ENCODE results near the gene USP2. TPM values are rescaled to one million over a fixed set of nuclear protein-coding genes. Genes with fewer than 3 reads are reported as not detected.
A peak's percentile ranks its signal among the peaks of the same experiment; 100 is the strongest.

USP2 gene
- total and polyA plus RNA-seq, 2 of the 8 experiments (the other 6 are each of a cell fraction or from before 2014, with no cell fraction given), result 2.2 to 6.9 TPM

DNA sequence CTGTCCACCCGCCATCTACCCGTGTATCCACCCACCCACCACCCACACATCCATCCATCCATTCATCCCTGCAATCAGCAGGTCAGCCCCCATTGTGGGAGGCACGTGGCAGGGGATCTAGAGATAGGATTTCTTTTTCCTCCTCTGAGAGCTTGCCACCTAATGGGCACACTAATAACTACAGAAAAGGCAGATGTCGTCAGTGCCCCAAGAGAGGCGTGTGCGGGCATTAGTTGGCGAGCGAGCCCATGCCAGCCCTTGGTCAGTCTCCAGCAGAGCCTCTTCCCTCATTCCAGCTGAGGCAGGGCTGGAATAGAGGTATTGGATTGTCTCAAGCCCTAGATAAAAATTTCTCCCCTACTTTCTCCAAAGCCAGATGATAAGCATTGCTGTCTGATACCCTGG is 9.7 kb downstream of the USP2 start:
- peaks cover 0 to 38% (median 24%) of the 10 kb centered on the region in 4 experiments; a peak in 6 of 7 replicates for H3K4me1 ChIP-seq (replicated peaks in 1 of 4; ENCODE audit: control insufficient read depth in 3 of 4, insufficient read depth in 4 of 4, low read length in 3 of 4)

More for the DNA sequence above, 9.7 kb downstream of the USP2 start:
- H4K91ac ChIP-seq (replicated peaks; ENCODE audit: insufficient read length, low read length), result no peak overlapping the region
- H2AK5ac ChIP-seq (ENCODE audit: low read depth, low read length), result no peak overlapping the region; the same call in 1 of the 2 replicates
- H3K56ac ChIP-seq (replicated peaks; ENCODE audit: insufficient read length, low read depth, low read length), result no peak overlapping the region
- H3K4me3 ChIP-seq (ENCODE audit: extremely low read depth in 1 of 4, insufficient read depth in 2 of 4, low read depth in 3 of 4, low read length in 4 of 4), result no peak overlapping the region
- 0 out of 2 replicates have a peak overlapping the region, but pooled peaks have one; percentile 72 for H2BK15ac ChIP-seq (ENCODE audit: low read length)
- ChIA-PET CTCF (ENCODE audit: partially characterized antibody) (interaction anchor here (1.2 to 26.3 kb wide), 8 partner anchors 12 to 166 kb away, joined by 3 to 474 read pairs (median 42); partner anchors contain the start of genes C1QTNF5, MFRP and USP2), POLR2A (ENCODE audit: partially characterized antibody) (interaction anchor here (1.0 to 6.6 kb wide), 2 partner anchors 10 to 28 kb away, joined by 3 to 32 read pairs; no protein-coding TSS in a partner anchor)
- no peak overlapping the region for H3K18ac ChIP-seq (ENCODE audit: extremely low read depth, low read length)
- no peak for DNase-seq (ENCODE audit: low read depth in 1 of 2, low spot score in 2 of 2)
- no peaks in the 10 kb centered on the region for H3K79me1 ChIP-seq (ENCODE audit: low read depth, low read length)
- TF ChIP-seq, protein P1, sequence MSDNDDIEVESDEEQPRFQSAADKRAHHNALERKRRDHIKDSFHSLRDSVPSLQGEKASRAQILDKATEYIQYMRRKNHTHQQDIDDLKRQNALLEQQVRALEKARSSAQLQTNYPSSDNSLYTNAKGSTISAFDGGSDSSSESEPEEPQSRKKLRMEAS (IDR thresholded peaks at IDR 0.05), result peak; percentile 40; the same call in 1 of the 2 replicates
- TF ChIP-seq RAD21 (IDR thresholded peaks at IDR 0.05 in 1 of 2, conservative IDR thresholded peaks at IDR 0.05 in 1 of 2; ENCODE audit: low read depth in 2 of 2, low read length in 2 of 2) (peak in 1 of 2 experiments; percentile 12; a peak in 2 of 4 replicates), CTCF (IDR thresholded peaks at IDR 0.05; ENCODE audit: control extremely low read depth in 1 of 3, insufficient read depth in 1 of 3, low read depth in 1 of 3, low read length in 3 of 3) (peak in 1 of 3 experiments; percentile 24; a peak in 1 of 4 replicates), TCF12 (IDR thresholded peaks at IDR 0.05; ENCODE audit: low read depth, low read length) (no peak)
- H3K23ac ChIP-seq (ENCODE audit: insufficient read length), result no peak overlapping the region
- H3K79me2 ChIP-seq (ENCODE audit: control insufficient read depth in 1 of 2, insufficient read depth in 2 of 2, low read length in 2 of 2), result no peaks in the 10 kb centered on the region
- H4K20me1 ChIP-seq (replicated peaks in 1 of 2; ENCODE audit: control insufficient read depth in 1 of 2, insufficient read depth in 2 of 2, low read length in 2 of 2), result peaks cover 0 to 5% of the 10 kb centered on the region in 2 experiments
- H3K9me3 ChIP-seq (ENCODE audit: insufficient read depth in 2 of 2, low read depth in 1 of 2, low read length in 1 of 2), result no peaks in the 10 kb centered on the region
- H2BK120ac ChIP-seq (replicated peaks; ENCODE audit: low read depth, low read length), result no peak overlapping the region
- no peak overlapping the region for H3K14ac ChIP-seq (ENCODE audit: insufficient read length)
- no peak overlapping the region for H3K4ac ChIP-seq (replicated peaks; ENCODE audit: insufficient read length, low read depth, low read length)
- no peak overlapping the region for H3K9ac ChIP-seq (replicated peaks in 1 of 4; ENCODE audit: extremely low read depth in 1 of 4, low read depth in 3 of 4, low read length in 3 of 4)
- H3K23me2 ChIP-seq (ENCODE audit: low read depth, low read length), result no peaks in the 10 kb centered on the region
- H3K36me3 ChIP-seq (ENCODE audit: control insufficient read depth in 2 of 4, insufficient read depth in 4 of 4, low read length in 3 of 4), result no peaks in the 10 kb centered on the region
- no peak overlapping the region for H2BK5ac ChIP-seq (ENCODE audit: low read depth, low read length)
- H2BK12ac ChIP-seq (ENCODE audit: low read depth, low read length), result peak overlapping the region; percentile 4; the same call in 1 of the 2 replicates
- no peak overlapping the region for H2AFZ ChIP-seq (ENCODE audit: low read length)
- peaks cover 0 to 5% (median 0%) of the 10 kb centered on the region in 4 experiments; a peak in 2 of 7 replicates for H3K27me3 ChIP-seq (replicated peaks in 1 of 4; ENCODE audit: control insufficient read depth in 3 of 4, extremely low read depth in 1 of 4, insufficient read depth in 3 of 4, low read length in 3 of 4)
- no peak overlapping the region for H2BK20ac ChIP-seq (ENCODE audit: low read length)
- no peak for FAIRE-seq
- 89% methylated on average over 8 of the region's 8 CpGs; no CpG with 5 or more reads in 1 of the 2 experiments for WGBS, 2 experiments (ENCODE audit: extremely low coverage in 1 of 2, insufficient coverage in 1 of 2, insufficient read length in 1 of 2, insufficient replicate concordance in 2 of 2, low coverage in 1 of 2, low lambda C conversion rate in 2 of 2, missing lambda C conversion rate in 1 of 2)
- no peak overlapping the region for H4K8ac ChIP-seq (ENCODE audit: extremely low read depth, insufficient read depth, low read length)
- no peak overlapping the region for H3K4me2 ChIP-seq (ENCODE audit: insufficient read depth in 1 of 2, low read depth in 2 of 2, low read length in 2 of 2)
- no peak overlapping the region for H3K27ac ChIP-seq (ENCODE audit: low read depth, low read length)
- H4K5ac ChIP-seq (ENCODE audit: insufficient read length, low read depth, low read length), result no peak overlapping the region
